ENCODE data around the gene TSPAN8.

Gene TSPAN8

GRCh38 chr12:71141378-71141926 is 16.3 kb downstream of the TSPAN8 start:
- no peak for TF ChIP-seq POLR2AphosphoS5 (IDR thresholded peaks at IDR 0.05; ENCODE audit: low read depth, low read length)
- TF ChIP-seq TAF1 (IDR thresholded peaks at IDR 0.05; ENCODE audit: borderline replicate concordance, low read depth, low read length) = no peak
- TF ChIP-seq POLR2A (IDR thresholded peaks at IDR 0.05; ENCODE audit: low read depth, low read length) = no peak
- DNase-seq (ENCODE audit: insufficient read length) (no peak), FAIRE-seq (no peak)

GRCh38 chr12:71139153-71139735 is 18.6 kb downstream of the TSPAN8 start:
- DNase-seq (ENCODE audit: insufficient read length) (no peak), FAIRE-seq (no peak)
- TF ChIP-seq POLR2AphosphoS5 (IDR thresholded peaks at IDR 0.05; ENCODE audit: low read depth, low read length) (no peak), TAF1 (IDR thresholded peaks at IDR 0.05; ENCODE audit: borderline replicate concordance, low read depth, low read length) (no peak), POLR2A (IDR thresholded peaks at IDR 0.05; ENCODE audit: low read depth, low read length) (no peak)

GRCh38 chr12:71138011-71138410 is 19.8 kb downstream of the TSPAN8 start:
- no peak for DNase-seq (ENCODE audit: insufficient read length)
- TF ChIP-seq TAF1 (IDR thresholded peaks at IDR 0.05; ENCODE audit: borderline replicate concordance, low read depth, low read length) = no peak
- no peak for TF ChIP-seq POLR2A (IDR thresholded peaks at IDR 0.05; ENCODE audit: low read depth, low read length)
- no peak for TF ChIP-seq POLR2AphosphoS5 (IDR thresholded peaks at IDR 0.05; ENCODE audit: low read depth, low read length)
- FAIRE-seq = no peak

GRCh38 chr12:71135812-71136176 is 22.0 kb downstream of the TSPAN8 start:
- DNase-seq (ENCODE audit: insufficient read length) = no peak
- TF ChIP-seq TAF1 (IDR thresholded peaks at IDR 0.05; ENCODE audit: borderline replicate concordance, low read depth, low read length) = no peak
- no peak for TF ChIP-seq POLR2AphosphoS5 (IDR thresholded peaks at IDR 0.05; ENCODE audit: low read depth, low read length)
- no peak for TF ChIP-seq POLR2A (IDR thresholded peaks at IDR 0.05; ENCODE audit: low read depth, low read length)
- FAIRE-seq = no peak

GRCh38 chr12:71135077-71135811 is 22.6 kb downstream of the TSPAN8 start:
- FAIRE-seq (no peak), DNase-seq (ENCODE audit: insufficient read length) (no peak)
- TF ChIP-seq TAF1 (IDR thresholded peaks at IDR 0.05; ENCODE audit: borderline replicate concordance, low read depth, low read length) (no peak), POLR2A (IDR thresholded peaks at IDR 0.05; ENCODE audit: low read depth, low read length) (no peak), POLR2AphosphoS5 (IDR thresholded peaks at IDR 0.05; ENCODE audit: low read depth, low read length) (no peak)

GRCh38 chr12:71134405-71134804 is 23.4 kb downstream of the TSPAN8 start:
- TF ChIP-seq POLR2A (IDR thresholded peaks at IDR 0.05; ENCODE audit: low read depth, low read length) (no peak), POLR2AphosphoS5 (IDR thresholded peaks at IDR 0.05; ENCODE audit: low read depth, low read length) (no peak), TAF1 (IDR thresholded peaks at IDR 0.05; ENCODE audit: borderline replicate concordance, low read depth, low read length) (no peak)
- FAIRE-seq (no peak), DNase-seq (ENCODE audit: insufficient read length) (no peak)

- no peak for DNase-seq (ENCODE audit: insufficient read length)
- no peak for TF ChIP-seq POLR2A (IDR thresholded peaks at IDR 0.05; ENCODE audit: low read depth, low read length)
- TF ChIP-seq TAF1 (IDR thresholded peaks at IDR 0.05; ENCODE audit: borderline replicate concordance, low read depth, low read length) = no peak
- TF ChIP-seq POLR2AphosphoS5 (IDR thresholded peaks at IDR 0.05; ENCODE audit: low read depth, low read length) = no peak
- FAIRE-seq = no peak
These were observed 27.2 kb downstream of the TSPAN8 start for GRCh38 chr12:71130521-71131069.

GRCh38 chr12:71129364-71129763 is 28.4 kb downstream of the TSPAN8 start:
- TF ChIP-seq TAF1 (IDR thresholded peaks at IDR 0.05; ENCODE audit: borderline replicate concordance, low read depth, low read length) (no peak), POLR2AphosphoS5 (IDR thresholded peaks at IDR 0.05; ENCODE audit: low read depth, low read length) (no peak)
- DNase-seq (ENCODE audit: insufficient read length) (no peak), FAIRE-seq (no peak)

- no peak for TF ChIP-seq POLR2A (IDR thresholded peaks at IDR 0.05; ENCODE audit: low read depth, low read length)
- TF ChIP-seq POLR2AphosphoS5 (IDR thresholded peaks at IDR 0.05; ENCODE audit: low read depth, low read length) = no peak
- no peak for TF ChIP-seq TAF1 (IDR thresholded peaks at IDR 0.05; ENCODE audit: borderline replicate concordance, low read depth, low read length)
- FAIRE-seq = no peak
- no peak for DNase-seq (ENCODE audit: insufficient read length)
These were observed 29.5 kb downstream of the TSPAN8 start for GRCh38 chr12:71128191-71128788.

- no peak for TF ChIP-seq TAF1 (IDR thresholded peaks at IDR 0.05; ENCODE audit: borderline replicate concordance, low read depth, low read length)
- TF ChIP-seq POLR2AphosphoS5 (IDR thresholded peaks at IDR 0.05; ENCODE audit: low read depth, low read length) = no peak
- no peak for TF ChIP-seq POLR2A (IDR thresholded peaks at IDR 0.05; ENCODE audit: low read depth, low read length)
- DNase-seq (ENCODE audit: insufficient read length) = no peak
- no peak for FAIRE-seq
These were observed 31.9 kb downstream of the TSPAN8 start for GRCh38 chr12:71125949-71126348.

- no peak for TF ChIP-seq POLR2A (IDR thresholded peaks at IDR 0.05; ENCODE audit: low read depth, low read length)
- FAIRE-seq (no peak), DNase-seq (ENCODE audit: insufficient read length) (no peak)
These were observed 32.3 kb downstream of the TSPAN8 start for GRCh38 chr12:71125515-71125914.

Measured in GM12892 (cell line).